CD14-positive monocyte (primary cell): ENCODE data around the gene PPP6R3. TPM values are rescaled to one million over a fixed set of nuclear protein-coding genes. Genes with fewer than 3 reads are reported as not detected.

Experiments used
- DNase-seq, 3 donors: peaks; one replicate each; pipeline ENCODE4 v3.0.0-alpha.2; 2011 to 2022
- H2AFZ ChIP-seq: 2 replicates; pipeline ENCODE4 v1.6.0; 2012; ENCODE audit warnings: mild to moderate bottlenecking, low read depth, low read length, inconsistent platforms; ENCODE audit not compliant: insufficient read depth, poor library complexity, severe bottlenecking
- H3K27ac ChIP-seq, 2 donors: 1 replicate in 1 of 2; 2 replicates in 1 of 2; pipeline ENCODE4 v1.5.1; 2012 to 2013; ENCODE audit warnings: low read length in 2 of 2, control low read depth in 1 of 2, inconsistent platforms in 1 of 2, low read depth in 1 of 2, mild to moderate bottlenecking in 1 of 2
- H3K27me3 ChIP-seq, 2 donors: one replicate each; pipeline versions ENCODE4 v1.6.0 to v1.6.1; 2011 to 2013; ENCODE audit warnings: low read length in 2 of 2; ENCODE audit not compliant: control insufficient read depth in 2 of 2, insufficient read depth in 2 of 2
- H3K36me3 ChIP-seq, 2 donors: replicated peaks in 1 of 2; 1 replicate in 1 of 2; 2 replicates in 1 of 2; pipeline versions ENCODE4 v1.5.1 to v1.6.1; 2012 to 2013; ENCODE audit warnings: low read length in 2 of 2, control low read depth in 1 of 2, inconsistent platforms in 1 of 2, mild to moderate bottlenecking in 1 of 2; ENCODE audit not compliant: insufficient read depth in 2 of 2, control insufficient read depth in 1 of 2
- H3K4me1 ChIP-seq, 2 donors: 1 replicate in 1 of 2; 2 replicates in 1 of 2; pipeline versions ENCODE4 v1.5.1 to v1.6.1; 2012 to 2013; ENCODE audit warnings: low read length in 2 of 2, control low read depth in 1 of 2, inconsistent platforms in 1 of 2, mild to moderate bottlenecking in 1 of 2, moderate library complexity in 1 of 2; ENCODE audit not compliant: insufficient read depth in 2 of 2, control insufficient read depth in 1 of 2
- H3K4me2 ChIP-seq: replicated peaks from 2 replicates; pipeline ENCODE3; 2012; ENCODE audit warnings: low read length, moderate library complexity, mild to moderate bottlenecking; ENCODE audit not compliant: poor library complexity, severe bottlenecking; ENCODE audit errors: extremely low read depth
- H3K4me3 ChIP-seq, 3 experiments: fragments of 200-600 bp in 1 of 3; sonication (generic) in 1 of 3; replicated peaks in 1 of 3; 1 replicate in 2 of 3; 2 replicates in 1 of 3; pipeline ENCODE4 v1.5.1; 2011 to 2013; ENCODE audit warnings: low read length in 3 of 3, mild to moderate bottlenecking in 3 of 3, control low read depth in 2 of 3, low read depth in 2 of 3, inconsistent platforms in 1 of 3, moderate library complexity in 1 of 3
- H3K79me2 ChIP-seq: 2 replicates; pipeline ENCODE4 v1.6.0; 2012; ENCODE audit warnings: mild to moderate bottlenecking, control low read depth, inconsistent platforms, low read length, moderate library complexity; ENCODE audit not compliant: insufficient read depth
- H3K9ac ChIP-seq: 2 replicates; pipeline ENCODE4 v1.6.0; 2017; ENCODE audit warnings: low read length, mild to moderate bottlenecking; ENCODE audit not compliant: insufficient read depth, poor library complexity, severe bottlenecking
- H3K9me3 ChIP-seq, 2 donors: replicated peaks in 1 of 2; 1 replicate in 1 of 2; 2 replicates in 1 of 2; pipeline versions ENCODE4 v1.5.1 to v1.6.1; 2012 to 2013; ENCODE audit warnings: low read length in 2 of 2, control low read depth in 1 of 2; ENCODE audit not compliant: control insufficient read depth in 1 of 2, insufficient read depth in 1 of 2
- H4K20me1 ChIP-seq: 2 replicates; pipeline ENCODE4 v1.6.0; 2012; ENCODE audit warnings: mild to moderate bottlenecking, low read length, control low read depth, moderate library complexity; ENCODE audit not compliant: insufficient read depth
- H3K27ac Mint-ChIP-seq, 7 donors: one replicate each; pipeline ENCODE4 v1.8.0; 2020; ENCODE audit warnings: mild to moderate bottlenecking in 7 of 7, mixed read lengths in 7 of 7, moderate library complexity in 6 of 7, inconsistent platforms in 2 of 7
- H3K27me3 Mint-ChIP-seq, 3 donors: one replicate each; pipeline ENCODE4 v1.8.0; 2021 to 2022; ENCODE audit warnings: low read depth in 3 of 3, mild to moderate bottlenecking in 3 of 3, mixed read lengths in 3 of 3, moderate library complexity in 3 of 3, inconsistent platforms in 1 of 3
- H3K36me3 Mint-ChIP-seq, 2 donors: one replicate each; pipeline ENCODE4 v1.8.0; 2020; ENCODE audit warnings: mixed read lengths in 2 of 2, inconsistent platforms in 1 of 2, mild to moderate bottlenecking in 1 of 2
- H3K4me1 Mint-ChIP-seq: one replicate; pipeline ENCODE4 v1.8.0; 2020; ENCODE audit warnings: mild to moderate bottlenecking, mixed read lengths
- H3K4me3 Mint-ChIP-seq, 2 donors: one replicate each; pipeline ENCODE4 v1.8.0; 2020; ENCODE audit warnings: mild to moderate bottlenecking in 2 of 2, mixed read lengths in 2 of 2, moderate library complexity in 1 of 2
- H3K9me3 Mint-ChIP-seq, 7 donors: one replicate each; pipeline ENCODE4 v1.8.0; 2020 to 2022; ENCODE audit warnings: mixed read lengths in 7 of 7, mild to moderate bottlenecking in 6 of 7, moderate library complexity in 6 of 7, inconsistent platforms in 2 of 7
- CTCF ChIP-seq: fragments of 200-600 bp; IDR thresholded peaks from one replicate; pipeline ENCODE4 v1.8.0; 2022; ENCODE audit warnings: antibody characterized with exemption, mild to moderate bottlenecking
- WGBS: methylation state at CpG from one replicate; pipeline ENCODE4 v1.1.5; 2013; ENCODE audit warnings: missing lambda C conversion rate; ENCODE audit not compliant: insufficient coverage; 5-methylcytosine and 5-hydroxymethylcytosine counted together
- intact Hi-C, 2 donors: fragments of 100-400 bp; cut with micrococcal nuclease; formaldehyde crosslinking; loops; one replicate each; pipeline versions ENCODE4 v1.15.0 to v1.15.1; 2023
- polyA plus RNA-seq, 3 donors: library from polyadenylated mRNA; depleted of rRNA in 1 of 3; unstranded in 2 of 3; stranded (reverse) in 1 of 3; fragments of 300-500 nt in 2 of 3; fragments of >200 nt in 1 of 3; fragmentation: Illumina TruSeq in 2 of 3; gene quantifications; 1 replicate in 2 of 3; 2 replicates in 1 of 3; pipeline ENCODE4 v1.2.3, GENCODE V29; 2012 to 2021

The PPP6R3 gene
- polyA plus RNA-seq, 3 donors, result 22.9 to 39.4 (median 38.1) TPM

GRCh38 chr11:68610452-68611116, 150.0 kb downstream of the PPP6R3 start:
- no peaks in the 10 kb centered on the region for H3K4me1 ChIP-seq
- intact Hi-C loops, result loop anchor here in 1 of 2 donors (10.0 kb wide), 1 partner anchor 184 kb away; no protein-coding TSS in a partner anchor
- peaks cover 91 to 95% of the 10 kb centered on the region in 2 donors for H3K36me3 Mint-ChIP-seq
- no peaks in the 10 kb centered on the region for H3K4me1 Mint-ChIP-seq
- H3K27me3 Mint-ChIP-seq, result no peaks in the 10 kb centered on the region
- peaks cover 11% of the 10 kb centered on the region for H4K20me1 ChIP-seq
- no peak overlapping the region for H3K4me2 ChIP-seq
- no peak for TF ChIP-seq CTCF
- H3K79me2 ChIP-seq, result no peaks in the 10 kb centered on the region
- no peaks in the 10 kb centered on the region for H3K27me3 ChIP-seq
- no peak overlapping the region for H3K9ac ChIP-seq
- no peak overlapping the region for H2AFZ ChIP-seq
- no peaks in the 10 kb centered on the region for H3K9me3 ChIP-seq
- H3K27ac Mint-ChIP-seq, result peak overlapping the region in 1 of 7 donors; percentile 43
- WGBS, result no CpG with 5 or more reads among the region's 1 CpG
- no peaks in the 10 kb centered on the region for H3K9me3 Mint-ChIP-seq
- no peak for DNase-seq
- H3K4me3 ChIP-seq, result no peak overlapping the region
- H3K36me3 ChIP-seq, result peaks cover 95 to 100% of the 10 kb centered on the region in 2 donors
- H3K27ac ChIP-seq, result peak overlapping the region in 1 of 2 donors; percentile 7
- H3K4me3 Mint-ChIP-seq, result no peak overlapping the region

- WGBS, result 97% methylated on average over 5 of the region's 6 CpGs
Observed at GRCh38 chr11:68615657-68616056, 155.1 kb downstream of the PPP6R3 start.

More at GRCh38 chr11:68615657-68616056, 155.1 kb downstream of the PPP6R3 start:
- no peaks in the 10 kb centered on the region for H3K4me1 Mint-ChIP-seq
- no peaks in the 10 kb centered on the region for H3K27me3 ChIP-seq
- peaks cover 54 to 56% of the 10 kb centered on the region in 2 donors for H3K36me3 Mint-ChIP-seq
- H3K27ac Mint-ChIP-seq, result peak overlapping the region in 2 of 7 donors; percentile 38 to 69
- no peaks in the 10 kb centered on the region for H3K9me3 ChIP-seq
- no peak overlapping the region for H3K27ac ChIP-seq
- peaks cover 4% of the 10 kb centered on the region for H4K20me1 ChIP-seq
- H3K4me1 ChIP-seq, result no peaks in the 10 kb centered on the region
- no peak for TF ChIP-seq CTCF
- DNase-seq, result no peak
- H3K4me3 Mint-ChIP-seq, result no peak overlapping the region
- intact Hi-C loops, result loop anchor here in 1 of 2 donors (10.0 kb wide), 1 partner anchor 179 kb away; no protein-coding TSS in a partner anchor
- H3K27me3 Mint-ChIP-seq, result peaks cover 0 to 4% (median 3%) of the 10 kb centered on the region in 3 donors
- no peaks in the 10 kb centered on the region for H3K79me2 ChIP-seq
- peaks cover 50 to 56% of the 10 kb centered on the region in 2 donors for H3K36me3 ChIP-seq
- no peak overlapping the region for H2AFZ ChIP-seq
- no peak overlapping the region for H3K9ac ChIP-seq
- no peak overlapping the region for H3K4me2 ChIP-seq
- H3K9me3 Mint-ChIP-seq, result peaks cover 0 to 2% (median 0%) of the 10 kb centered on the region in 7 donors
- H3K4me3 ChIP-seq, result no peak overlapping the region
